Myocyte (in vitro differentiated cells): ENCODE results near the gene SCRN3. TPM values are rescaled to one million over a fixed set of nuclear protein-coding genes. Genes with fewer than 3 reads are reported as not detected.

Source experiments
- DNase-seq: peaks from one replicate; pipeline ENCODE4 v3.0.0-alpha.2; 2012; ENCODE audit warnings: low read depth
- total RNA-seq: library from RNA; depleted of rRNA; stranded (reverse); fragments of >200 nt; gene quantifications from 2 replicates; pipeline ENCODE4 v1.2.3, GENCODE V29; 2014

The SCRN3 gene
- total RNA-seq, 1 donor from 2014 or later: 51.6 TPM

DNA sequence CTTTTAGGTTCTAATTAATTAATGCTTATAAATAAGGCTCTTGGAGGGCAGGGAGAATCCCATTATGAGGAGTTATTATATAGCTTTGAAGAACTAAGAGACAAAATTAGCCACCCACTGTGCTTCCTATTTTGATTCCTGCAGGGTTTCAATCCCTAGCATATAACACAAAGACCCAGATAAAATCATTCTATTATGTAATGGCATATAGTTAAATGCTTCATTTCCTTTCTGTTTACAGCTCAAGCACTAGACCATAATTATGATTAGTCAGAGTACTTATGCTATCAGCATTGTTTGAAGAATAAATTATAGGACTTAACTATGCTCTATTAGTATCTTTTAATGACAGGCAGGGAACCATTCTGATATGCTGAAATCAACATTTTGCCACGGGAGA lies 82.2 kb downstream of the SCRN3 start:
- no peak for DNase-seq

Other genes starting within 250 kb of the SCRN3 start
- gene OLA1, start 147.2 kb upstream of the SCRN3 start, total RNA-seq: 144 and 170 TPM in 2 replicates
- gene SP9, start 60.8 kb upstream of the SCRN3 start, total RNA-seq: 0.05 and 0.16 TPM in 2 replicates
- 5.6 and 7.3 TPM in 2 replicates for gene GPR155, start 91.3 kb downstream of the SCRN3 start, total RNA-seq
- gene WIPF1, start 202.1 kb downstream of the SCRN3 start, total RNA-seq: 14.2 and 16.2 TPM in 2 replicates